HUES6 (cell line): ENCODE measurements around the gene ZAP70.
"Not testable (repeated sequence)": the region's sequence is repeated elsewhere in the genome, so short reads cannot be mapped to it uniquely, and the experiment has no call there.

Experiments used
- H3K27ac ChIP-seq: 2 replicates; pipeline ENCODE4 v1.7.0; 2013; ENCODE audit warnings: low read depth, mild to moderate bottlenecking, low read length, inconsistent platforms
- H3K27me3 ChIP-seq: 2 replicates; pipeline ENCODE4 v1.6.1; 2013; ENCODE audit warnings: low read length; ENCODE audit not compliant: control insufficient read depth, insufficient read depth
- H3K36me3 ChIP-seq: 2 replicates; pipeline ENCODE4 v1.6.1; 2013; ENCODE audit warnings: low read length; ENCODE audit not compliant: control insufficient read depth, insufficient read depth
- H3K4me1 ChIP-seq: 2 replicates; pipeline ENCODE4 v1.6.1; 2013; ENCODE audit warnings: low read length; ENCODE audit not compliant: control insufficient read depth, insufficient read depth
- H3K4me3 ChIP-seq: 2 replicates; pipeline ENCODE4 v1.5.1; 2013; ENCODE audit warnings: low read depth, low read length
- H3K9ac ChIP-seq: one replicate; pipeline ENCODE4 v1.6.1; 2013; ENCODE audit warnings: mild to moderate bottlenecking, low read length
- H3K9me3 ChIP-seq: 2 replicates; pipeline ENCODE4 v1.6.1; 2013; ENCODE audit warnings: low read depth, low read length; ENCODE audit not compliant: control insufficient read depth, insufficient read depth

The ZAP70 gene

DNA sequence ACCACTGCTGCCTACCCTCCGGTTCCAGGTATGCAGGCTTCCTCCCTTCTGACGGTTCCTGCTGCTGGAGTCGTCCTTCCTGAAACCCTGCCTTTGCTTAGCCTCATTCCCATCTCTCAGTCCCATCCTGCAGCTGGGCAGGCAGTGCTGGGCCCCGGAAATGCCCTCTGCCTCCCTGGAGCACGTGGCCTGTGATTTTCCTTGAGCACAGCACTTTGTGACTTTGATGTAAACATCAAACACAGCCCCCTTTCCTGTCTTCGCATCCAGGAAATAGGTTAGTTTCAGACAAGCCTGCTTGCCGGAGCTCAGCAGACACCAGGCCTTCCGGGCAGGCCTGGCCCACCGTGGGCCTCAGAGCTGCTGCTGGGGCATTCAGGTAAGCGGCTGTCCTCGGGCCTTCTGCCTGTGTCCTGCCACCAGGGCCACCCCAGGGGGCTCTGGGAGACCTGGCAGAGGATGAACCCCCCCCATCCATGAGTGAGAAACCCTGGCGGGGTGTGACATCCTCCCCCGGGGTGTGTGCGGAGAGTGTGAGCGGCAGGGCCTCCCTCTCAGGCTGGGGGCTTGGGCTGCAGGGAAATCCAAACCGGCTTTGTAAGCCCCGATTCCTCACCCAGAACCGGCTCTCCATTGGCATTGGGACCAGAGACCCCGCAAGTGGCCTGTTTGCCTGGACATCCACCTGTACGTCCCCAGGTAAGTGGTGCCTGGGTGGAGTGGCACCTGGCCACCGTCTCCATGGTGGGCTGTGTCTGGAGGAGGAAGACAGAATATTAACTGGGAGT, at the start of gene ZAP70:
ZAP70 (plus strand) TSS at position 281 of the 788 bp plus-strand sequence. CDS start 10,461 bp downstream, outside the sequence.
- H3K4me1 ChIP-seq: peaks cover 26% of the 10 kb centered on the region; the same call in 1 of the 2 replicates
- peak within 1 kb of the TSS; percentile 69 for H3K9ac ChIP-seq
- no peak within 1 kb of the TSS; the same call in 1 of the 2 replicates for H3K4me3 ChIP-seq
- H3K36me3 ChIP-seq: no peaks in the 10 kb centered on the region
- no peaks in the 10 kb centered on the region for H3K9me3 ChIP-seq
- H3K27ac ChIP-seq: peak within 1 kb of the TSS; percentile 44; the same call in 1 of the 2 replicates
- no peaks in the 10 kb centered on the region for H3K27me3 ChIP-seq

DNA sequence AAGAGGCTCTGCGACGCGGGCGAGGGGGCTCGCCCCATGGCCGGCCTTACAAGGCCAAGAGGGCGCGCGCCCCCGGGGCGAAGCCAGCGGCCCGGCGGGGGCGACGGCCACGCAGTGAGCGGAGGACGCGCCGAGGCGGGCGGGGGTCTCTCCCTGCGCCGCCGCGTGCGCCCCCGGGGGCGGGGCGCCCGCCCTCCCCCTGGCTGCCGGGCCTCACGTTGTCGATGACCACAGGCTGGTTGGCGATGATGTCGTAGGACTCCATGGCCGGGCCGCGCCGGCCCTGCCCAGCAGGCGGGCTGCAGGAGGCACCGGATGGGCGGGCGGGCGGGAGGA, 49.8 kb upstream of the ZAP70 start:
- Histone ChIP-seq H3K4me3 (peak overlapping the region; percentile 73), H3K27me3 (no peaks in the 10 kb centered on the region), H3K9me3 (no peaks in the 10 kb centered on the region), H3K36me3 (peaks cover 19% of the 10 kb centered on the region), H3K27ac (peak overlapping the region; percentile 65; the same call in 1 of the 2 replicates), H3K9ac (peak overlapping the region; percentile 96), H3K4me1 (peaks cover 22% of the 10 kb centered on the region)

DNA sequence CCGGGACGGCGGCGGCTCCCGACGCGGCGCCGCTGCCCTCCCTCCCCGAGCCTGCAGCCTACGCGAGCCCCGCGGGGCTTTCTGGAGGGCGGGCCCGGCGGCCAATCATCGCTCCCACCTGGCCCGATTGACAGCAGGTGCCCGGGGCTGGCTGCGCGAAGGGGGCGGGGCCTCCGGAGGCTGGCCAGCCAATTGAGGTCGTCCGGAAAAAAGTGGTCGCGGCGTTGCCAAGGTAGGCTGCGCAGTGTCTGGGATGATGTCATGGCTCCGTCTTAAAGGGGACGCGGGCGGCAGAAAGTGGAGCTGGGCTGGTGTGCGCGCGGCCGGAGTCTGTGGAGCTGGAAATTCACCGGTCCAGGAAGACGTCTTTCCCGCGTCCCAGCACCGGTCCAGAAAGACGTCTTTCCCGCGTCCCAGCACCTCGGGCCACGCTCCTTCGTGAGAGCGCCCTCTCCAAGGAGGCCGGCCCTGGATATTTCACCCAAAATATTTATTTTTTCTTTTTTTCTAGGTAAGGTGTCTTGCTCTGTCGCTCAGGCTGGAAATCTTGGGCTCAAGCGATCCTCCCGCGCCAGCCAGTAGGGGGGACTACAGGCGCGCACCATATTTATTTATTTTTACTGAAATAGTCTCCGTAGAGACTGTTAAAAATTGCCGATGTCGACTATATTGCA, 49.3 kb upstream of the ZAP70 start, which contains the start of gene ACTR1B:
ACTR1B (minus strand) TSS at position 83 of the 674 bp plus-strand sequence. CDS start 154 bp downstream, outside the sequence.
- peak within 1 kb of the TSS; percentile 73 for H3K4me3 ChIP-seq
- no peaks in the 10 kb centered on the region for H3K9me3 ChIP-seq
- peaks cover 14% of the 10 kb centered on the region for H3K36me3 ChIP-seq
- H3K9ac ChIP-seq: peak within 1 kb of the TSS; percentile 96
- H3K27ac ChIP-seq: peak within 1 kb of the TSS; percentile 95
- H3K4me1 ChIP-seq: peaks cover 22% of the 10 kb centered on the region
- no peaks in the 10 kb centered on the region for H3K27me3 ChIP-seq

DNA sequence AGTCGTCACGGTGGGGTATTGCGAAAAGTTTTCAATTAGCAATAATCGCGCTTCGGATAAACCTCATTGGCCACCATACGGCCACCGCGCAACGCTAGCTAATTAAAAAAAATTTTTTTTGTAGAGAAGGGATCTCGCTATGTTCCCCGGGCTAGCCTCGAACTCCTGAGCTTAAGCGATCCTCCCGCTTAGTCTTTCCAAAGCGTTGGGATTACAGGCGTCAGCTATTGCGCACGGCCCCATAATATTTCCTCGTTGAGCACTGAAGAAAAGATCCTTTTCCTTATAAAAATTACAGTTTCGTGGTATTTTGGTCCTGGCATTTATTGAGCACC, 48.8 kb upstream of the ZAP70 start:
- Histone ChIP-seq H3K9me3 (no peaks in the 10 kb centered on the region), H3K27ac (peak overlapping the region; percentile 95), H3K4me3 (peak overlapping the region; percentile 73), H3K9ac (peak overlapping the region; percentile 87), H3K4me1 (peaks cover 22% of the 10 kb centered on the region), H3K36me3 (peaks cover 9% of the 10 kb centered on the region; the same call in 1 of the 2 replicates), H3K27me3 (no peaks in the 10 kb centered on the region)

DNA sequence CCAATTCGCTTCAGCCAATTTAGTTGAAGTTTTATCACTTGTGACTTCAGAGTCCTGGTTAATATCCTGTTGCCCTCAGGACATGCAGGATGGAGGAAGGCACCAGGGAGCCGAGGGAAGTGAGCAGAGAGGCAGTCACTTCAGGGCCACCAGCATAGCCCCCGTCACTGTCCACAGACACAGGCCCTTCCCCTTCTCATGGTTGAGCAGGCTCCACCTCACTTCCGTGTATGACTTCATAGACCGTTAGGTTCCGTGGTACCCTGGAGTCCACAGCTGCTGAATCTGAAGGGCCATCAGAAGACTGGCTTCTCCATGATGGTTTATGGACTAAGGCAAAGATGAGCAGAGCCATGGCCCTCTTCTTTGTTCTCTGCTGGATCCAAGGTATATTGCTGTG, 43.9 kb upstream of the ZAP70 start, which contains the start of gene C2orf92:
C2orf92 (plus strand) TSS at position 266 of the 400 bp plus-strand sequence; CDS start at position 342, 76 bp downstream.
- Histone ChIP-seq H3K9me3 (no peaks in the 10 kb centered on the region), H3K27me3 (no peaks in the 10 kb centered on the region), H3K27ac (no peak within 1 kb of the TSS), H3K9ac (no peak within 1 kb of the TSS), H3K4me3 (no peak within 1 kb of the TSS), H3K36me3 (no peaks in the 10 kb centered on the region), H3K4me1 (peaks cover 4% of the 10 kb centered on the region; the same call in 1 of the 2 replicates)

DNA sequence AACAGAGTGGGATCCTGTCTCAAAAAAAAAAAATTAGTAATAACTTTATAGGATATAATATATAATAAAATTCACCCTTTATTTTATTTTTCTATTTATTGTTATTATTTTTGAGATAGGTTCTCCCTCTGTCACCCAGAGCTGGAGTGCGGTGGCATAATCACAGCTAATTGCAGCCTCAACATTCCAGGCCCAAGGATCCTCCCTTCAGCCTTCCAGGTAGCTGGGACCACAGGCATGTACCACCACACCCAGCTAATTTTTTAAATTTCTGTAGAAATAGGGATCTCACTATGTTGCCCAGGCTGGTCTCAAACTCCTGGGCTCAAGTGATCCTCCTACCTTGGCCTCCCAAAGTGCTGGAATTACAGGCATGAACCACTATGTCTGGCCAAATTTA, 42.9 kb upstream of the ZAP70 start:
- no peaks in the 10 kb centered on the region for H3K27me3 ChIP-seq
- H3K36me3 ChIP-seq: no peaks in the 10 kb centered on the region
- no peak overlapping the region for H3K9ac ChIP-seq
- H3K4me3 ChIP-seq: no peak overlapping the region
- H3K27ac ChIP-seq: no peak overlapping the region
- H3K9me3 ChIP-seq: no peaks in the 10 kb centered on the region
- peaks cover 9% of the 10 kb centered on the region for H3K4me1 ChIP-seq

DNA sequence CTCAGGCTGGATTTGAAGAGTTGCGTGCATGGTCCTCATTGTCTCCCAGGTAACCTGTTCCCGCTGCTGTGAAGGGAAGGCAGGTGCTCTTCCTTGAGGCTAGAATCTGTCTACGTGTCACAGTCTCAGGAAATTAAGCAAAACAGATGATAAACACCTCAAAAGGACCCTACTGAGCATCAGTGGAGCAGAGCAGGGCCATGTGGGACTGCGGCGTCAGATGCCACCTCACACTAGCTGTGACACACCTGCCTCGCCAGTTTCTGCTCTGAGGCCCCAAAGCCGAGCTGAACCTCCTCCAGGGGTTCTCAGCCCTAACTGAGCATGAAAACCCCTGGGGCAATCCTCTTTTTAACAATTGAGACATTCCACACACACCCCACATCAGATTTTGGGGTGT, 41.9 kb upstream of the ZAP70 start:
- H3K36me3 ChIP-seq: no peaks in the 10 kb centered on the region
- no peaks in the 10 kb centered on the region for H3K27me3 ChIP-seq
- H3K4me1 ChIP-seq: peaks cover 11% of the 10 kb centered on the region

DNA sequence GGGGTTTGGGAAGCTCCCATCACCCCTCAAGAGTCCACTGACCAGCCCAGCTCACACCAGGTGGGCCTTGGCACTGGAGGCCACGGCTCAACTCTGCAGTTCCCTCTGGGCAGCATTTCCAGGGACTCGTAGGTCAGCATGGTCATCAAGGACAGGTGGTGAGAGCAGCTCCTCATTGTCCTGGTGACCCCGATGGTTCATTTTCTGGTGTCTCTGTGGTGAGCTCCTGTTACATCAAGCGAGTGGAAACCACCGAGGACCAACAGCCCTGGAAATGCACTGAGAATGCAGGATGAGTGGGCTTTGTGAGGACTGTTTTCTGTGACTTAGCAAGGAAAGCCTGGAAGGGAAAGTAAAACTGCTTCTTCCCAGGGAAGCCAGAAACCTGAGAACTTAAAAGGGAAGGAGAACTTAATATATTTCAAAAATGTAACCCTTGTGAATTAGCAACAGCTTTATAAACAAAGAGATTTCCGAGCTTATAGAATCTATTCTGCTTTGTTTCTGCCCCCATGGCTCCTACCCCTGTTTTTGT, 40.7 kb upstream of the ZAP70 start:
- H3K27me3 ChIP-seq, H3K9me3 ChIP-seq, H3K9ac ChIP-seq, H3K36me3 ChIP-seq, H3K4me3 ChIP-seq, H3K27ac ChIP-seq: not testable (repeated sequence)
- peaks cover 11% of the 10 kb centered on the region for H3K4me1 ChIP-seq

More for the DNA sequence above, 41.9 kb upstream of the ZAP70 start:
- Histone ChIP-seq H3K9ac (no peak overlapping the region), H3K4me3 (no peak overlapping the region), H3K27ac (no peak overlapping the region), H3K9me3 (no peaks in the 10 kb centered on the region)

DNA sequence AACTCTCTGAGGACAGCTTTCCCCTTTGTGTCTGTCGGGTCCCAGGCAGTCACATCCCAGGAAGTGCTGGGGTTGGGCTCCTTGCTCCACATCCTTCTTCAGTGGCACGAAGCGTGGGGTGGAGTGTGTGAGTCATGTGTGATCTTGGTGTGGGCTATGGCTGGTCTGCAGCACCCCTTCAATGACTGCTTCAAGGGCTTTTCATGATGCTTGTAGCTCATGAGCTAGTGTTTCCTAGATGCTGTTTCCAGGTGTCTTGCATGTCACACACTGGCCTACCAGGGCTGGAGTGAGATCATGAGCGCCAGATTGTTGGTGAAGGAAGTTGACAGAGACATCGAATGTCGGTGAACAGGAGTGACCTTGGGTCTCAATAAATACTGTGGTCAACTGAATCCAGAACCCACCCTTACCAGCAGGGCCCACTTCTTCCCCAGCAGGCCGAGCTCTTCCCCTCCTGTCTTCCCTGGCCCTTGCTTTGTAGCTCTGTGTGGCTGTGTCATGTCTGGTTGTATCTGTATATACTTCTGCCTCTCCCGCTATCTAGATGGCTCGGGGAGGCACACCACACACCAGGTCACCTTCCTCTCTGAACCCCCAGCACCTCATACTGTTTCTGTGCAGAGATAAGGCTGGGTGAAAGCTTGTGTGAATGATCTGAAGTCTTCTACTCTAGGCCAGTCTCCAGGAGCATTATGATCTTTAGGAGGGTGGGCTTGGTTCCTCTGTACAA, 40.0 kb upstream of the ZAP70 start:
- Histone ChIP-seq H3K4me3 (no peak overlapping the region), H3K9me3 (no peaks in the 10 kb centered on the region), H3K9ac (no peak overlapping the region), H3K4me1 (peaks cover 11% of the 10 kb centered on the region), H3K36me3 (no peaks in the 10 kb centered on the region), H3K27ac (no peak overlapping the region), H3K27me3 (no peaks in the 10 kb centered on the region)

DNA sequence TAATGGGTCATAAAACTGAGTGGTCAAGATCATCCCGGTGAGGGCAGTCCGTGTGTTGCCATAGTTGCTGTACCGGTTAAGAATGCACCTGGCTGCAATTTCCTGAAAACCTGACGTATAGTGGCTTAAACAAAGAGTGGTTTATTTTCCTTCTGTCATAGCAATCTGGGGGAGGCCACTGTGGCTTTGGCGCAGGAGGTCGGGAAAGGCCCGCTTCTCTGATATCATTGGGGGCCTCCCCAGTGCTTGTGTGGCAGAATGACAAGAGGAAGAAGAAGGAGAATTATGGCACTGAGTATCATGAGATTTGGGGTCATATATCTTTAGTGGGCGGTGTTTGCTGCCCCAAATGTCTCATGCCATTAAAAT, 39.5 kb upstream of the ZAP70 start:
- no peak overlapping the region for H3K27ac ChIP-seq
- H3K36me3 ChIP-seq: no peaks in the 10 kb centered on the region
- H3K4me1 ChIP-seq: peaks cover 11% of the 10 kb centered on the region
- H3K9me3 ChIP-seq: no peaks in the 10 kb centered on the region
- H3K4me3 ChIP-seq: no peak overlapping the region
- no peaks in the 10 kb centered on the region for H3K27me3 ChIP-seq
- H3K9ac ChIP-seq: no peak overlapping the region
